Body of pancreas (tissue), 4 donors: ENCODE results near the gene TUT4.

Experiments
- CTCF ChIP-seq, 7 experiments: fragments of 450-650 bp in 4 of 7; fragments of 200-600 bp in 3 of 7; sonication (generic) in 3 of 7; IDR thresholded peaks; one replicate each; pipeline ENCODE4 v1.5.1; 2016 to 2019; ENCODE audit warnings: antibody characterized with exemption in 7 of 7
- POLR2A ChIP-seq, 3 donors: fragments of 450-650 bp; IDR thresholded peaks; one replicate each; pipeline ENCODE4 v1.6.1; 2016; ENCODE audit warnings: antibody characterized with exemption in 3 of 3, mild to moderate bottlenecking in 2 of 3

GRCh38 chr1:52479076-52479475, 73.8 kb downstream of the TUT4 start:
- TF ChIP-seq CTCF (IDR thresholded peaks at IDR 0.05) (no peak), POLR2A (IDR thresholded peaks at IDR 0.05) (no peak)
